ENCODE measurements around the gene DPP6. TPM values are rescaled to one million over a fixed set of nuclear protein-coding genes. Genes with fewer than 3 reads are reported as not detected.

DPP6 gene
- total and polyA plus RNA-seq, 2 experiments from 2014 or later = not detected

DNA sequence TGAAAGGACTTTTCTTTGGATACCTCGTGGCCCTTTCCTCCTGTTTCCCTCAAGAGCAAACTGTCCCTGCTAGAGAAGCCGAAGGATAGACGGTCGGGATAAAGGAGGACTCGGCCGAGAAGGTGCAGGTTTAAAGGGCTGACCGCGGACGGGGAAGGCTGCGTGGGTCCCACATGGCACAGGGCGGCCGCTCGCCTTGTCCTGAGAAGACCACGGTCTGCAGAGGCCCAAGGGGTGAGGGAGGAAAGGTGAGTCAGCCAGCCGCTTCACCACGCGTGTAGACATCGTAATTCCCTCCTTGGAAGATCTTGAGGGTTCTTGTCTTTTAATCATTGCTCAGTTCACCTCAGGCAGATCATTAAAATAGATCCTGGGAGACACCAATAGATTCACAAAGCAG lies 253.8 kb downstream of the DPP6 start (continued):
- TF ChIP-seq CTCF (conservative IDR thresholded peaks at IDR 0.05; ENCODE audit: low read depth in 2 of 2) (no peak), CREB1 (CRISPR knock-in tag; IDR thresholded peaks at IDR 0.05; ENCODE audit: low read depth) (no peak), STAT1 (IDR thresholded peaks at IDR 0.05; ENCODE audit: unreplicated experiment) (no peak), NANOG (IDR thresholded peaks at IDR 0.05; ENCODE audit: borderline replicate concordance) (no peak), EZH2 (IDR thresholded peaks at IDR 0.05; ENCODE audit: low read depth, unreplicated experiment) (no peak), ZNF331 (CRISPR knock-in tag; IDR thresholded peaks at IDR 0.05; ENCODE audit: low read depth) (no peak), POLR2AphosphoS5 (IDR thresholded peaks at IDR 0.05; ENCODE audit: low read depth) (no peak)

DNA sequence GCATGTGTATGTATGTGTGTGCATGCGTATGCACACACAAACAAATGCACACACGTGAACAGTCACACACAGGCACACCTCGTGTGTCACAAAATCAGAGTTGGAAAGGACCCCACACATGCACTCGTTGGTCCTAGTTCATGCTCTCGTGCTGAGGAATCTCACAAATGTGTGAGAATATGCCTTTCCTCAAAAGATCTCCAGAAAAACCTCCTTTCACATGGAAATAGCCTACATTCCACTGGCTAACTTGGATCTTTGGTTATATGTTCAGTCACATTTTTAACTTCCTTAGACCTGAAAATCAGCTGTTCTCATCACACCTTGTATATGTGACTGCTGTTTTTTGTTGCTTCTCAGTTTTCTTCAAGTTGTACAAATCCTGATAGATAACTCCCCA lies 256.7 kb downstream of the DPP6 start:
- H3K9me2 ChIP-seq (ENCODE audit: insufficient read depth) = no peaks in the 10 kb centered on the region
- no peak overlapping the region for H2AFZ ChIP-seq
- H3K27ac ChIP-seq (ENCODE audit: low read depth) = no peak overlapping the region
- no peaks in the 10 kb centered on the region for H3K27me3 ChIP-seq (ENCODE audit: insufficient read depth)
- Mint-ChIP-seq H3K27me3 (ENCODE audit: insufficient read depth, low read depth, poor library complexity) (peaks cover 7% of the 10 kb centered on the region), H3K27ac (0 out of 2 replicates have a peak overlapping the region, but pooled peaks have one; percentile 22), H3K4me3 (no peak overlapping the region), H3K9me3 (no peaks in the 10 kb centered on the region), H3K4me1 (peaks cover 41% of the 10 kb centered on the region), H3K36me3 (ENCODE audit: low read depth) (no peaks in the 10 kb centered on the region)
- DNase-seq (ENCODE audit: low spot score) (no peak), ATAC-seq (no peak)
- peaks cover 7% of the 10 kb centered on the region; the same call in 1 of the 2 replicates for H3K36me3 ChIP-seq (ENCODE audit: insufficient read depth)
- H3K4me3 ChIP-seq = no peak overlapping the region; the same call in 1 of the 2 replicates
- H3K4me2 ChIP-seq = no peak overlapping the region
- no peaks in the 10 kb centered on the region for H3F3A ChIP-seq (replicated peaks; ENCODE audit: low read depth)
- H3K79me2 ChIP-seq (replicated peaks; ENCODE audit: insufficient read depth) = no peaks in the 10 kb centered on the region
- no peaks in the 10 kb centered on the region for H3K4me1 ChIP-seq (ENCODE audit: insufficient read depth)
- H4K20me1 ChIP-seq (replicated peaks; ENCODE audit: insufficient read depth) = no peaks in the 10 kb centered on the region
- TF ChIP-seq, protein P1, sequence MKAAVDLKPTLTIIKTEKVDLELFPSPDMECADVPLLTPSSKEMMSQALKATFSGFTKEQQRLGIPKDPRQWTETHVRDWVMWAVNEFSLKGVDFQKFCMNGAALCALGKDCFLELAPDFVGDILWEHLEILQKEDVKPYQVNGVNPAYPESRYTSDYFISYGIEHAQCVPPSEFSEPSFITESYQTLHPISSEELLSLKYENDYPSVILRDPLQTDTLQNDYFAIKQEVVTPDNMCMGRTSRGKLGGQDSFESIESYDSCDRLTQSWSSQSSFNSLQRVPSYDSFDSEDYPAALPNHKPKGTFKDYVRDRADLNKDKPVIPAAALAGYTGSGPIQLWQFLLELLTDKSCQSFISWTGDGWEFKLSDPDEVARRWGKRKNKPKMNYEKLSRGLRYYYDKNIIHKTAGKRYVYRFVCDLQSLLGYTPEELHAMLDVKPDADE (IDR thresholded peaks at IDR 0.05) = no peak
- no peak for TF ChIP-seq JUNB (IDR thresholded peaks at IDR 0.05; ENCODE audit: unreplicated experiment)
- TF ChIP-seq EZH2 (IDR thresholded peaks at IDR 0.05; ENCODE audit: low read depth, unreplicated experiment) = no peak
- no peak for TF ChIP-seq ZNF462 (CRISPR knock-in tag; IDR thresholded peaks at IDR 0.05)
- TF ChIP-seq EZH2phosphoT487 (IDR thresholded peaks at IDR 0.05; ENCODE audit: unreplicated experiment) = no peak
- no peak for TF ChIP-seq CTCF (conservative IDR thresholded peaks at IDR 0.05; ENCODE audit: low read depth in 2 of 2)
